ENCODE data around the gene RIT1. TPM values are rescaled to one million over a fixed set of nuclear protein-coding genes. Genes with fewer than 3 reads are reported as not detected.

RIT1 gene
- total and polyA plus RNA-seq, 2 of the 13 experiments (the other 11 are each of a cell fraction or from before 2014, with no cell fraction given): 12.2 to 32.2 TPM

GRCh38 chr1:155942578-155943141 is 31.5 kb upstream of the RIT1 start:
- no peaks in the 10 kb centered on the region for H4K20me1 ChIP-seq (ENCODE audit: insufficient read depth, low read length)
- H3K27ac ChIP-seq (ENCODE audit: extremely low read length, insufficient read depth, low read length): peak overlapping the region; percentile 65
- no peak overlapping the region for H2AFZ ChIP-seq (ENCODE audit: low read length)
- peak overlapping the region; percentile 86 for H3K4me2 ChIP-seq (ENCODE audit: low read depth, low read length)
- peak; percentile 39 for FAIRE-seq
- H3K9me3 ChIP-seq (ENCODE audit: low read length): no peaks in the 10 kb centered on the region
- 62% methylated on average over 4 of the region's 11 CpGs for WGBS (ENCODE audit: low lambda C conversion rate)
- H3K4me1 ChIP-seq (ENCODE audit: insufficient read depth, low read length): peaks cover 85% of the 10 kb centered on the region
- H3K79me2 ChIP-seq (ENCODE audit: insufficient read depth, low read length): peaks cover 12% of the 10 kb centered on the region
- no peak for ATAC-seq
- peak overlapping the region; percentile 36 for H3K9ac ChIP-seq (ENCODE audit: insufficient read depth, low read depth, low read length)
- in situ Hi-C loops (cut with HindIII; ENCODE audit: extremely low pct_ligation_motif_present, low pct_unique_long_range_greater_than_20kb): loop anchor here (10.0 kb wide), 1 partner anchor 122 kb away; the partner anchor contains the start of gene RAB25
- no peaks in the 10 kb centered on the region for H3K27me3 ChIP-seq (ENCODE audit: control insufficient read depth in 1 of 2, insufficient read depth in 2 of 2, low read length in 2 of 2)
- ChIA-PET CTCF (ENCODE audit: low intra/inter-chr PET ratio, low total read pairs) (no interaction called here), POLR2A (interaction anchor here (1.2 to 7.2 kb wide), 6 partner anchors 8 to 181 kb away, joined by 3 to 390 read pairs (median 12); partner anchors contain the start of genes ARHGEF2, KHDC4 and MEX3A)
- BruUV-seq (replicated peaks): no TSS peak
- no peak for DNase-seq (ENCODE audit: low spot score)
- intact Hi-C loops (cut with micrococcal nuclease; ENCODE audit: unreplicated experiment): loop anchor here (5.0 kb wide), 2 partner anchors 35 to 355 kb away; partner anchors contain the start of genes ARHGEF2, GLMP and VHLL
- peaks cover 2 to 13% of the 10 kb centered on the region in 2 experiments; a peak in 3 of 5 replicates for H3K36me3 ChIP-seq (replicated peaks in 1 of 2; ENCODE audit: control insufficient read depth in 1 of 2, insufficient read depth in 2 of 2, low read length in 2 of 2)
- H3K4me3 ChIP-seq (replicated peaks in 1 of 3; ENCODE audit: insufficient read depth in 1 of 3, low read depth in 2 of 3, low read length in 3 of 3): peak overlapping the region in 1 of 3 experiments; percentile 65; a peak in 1 of 6 replicates
- TF ChIP-seq SMYD3 (CRISPR knock-in tag; IDR thresholded peaks at IDR 0.05) (no peak), IRF2 (CRISPR knock-in tag; IDR thresholded peaks at IDR 0.05) (no peak), FOXO1 (CRISPR knock-in tag; IDR thresholded peaks at IDR 0.05) (no peak), MAFF (IDR thresholded peaks at IDR 0.05; ENCODE audit: low read depth, low read length) (no peak), FOXA3 (CRISPR knock-in tag; IDR thresholded peaks at IDR 0.05) (no peak), ZNF773 (CRISPR knock-in tag; IDR thresholded peaks at IDR 0.05; ENCODE audit: borderline replicate concordance) (no peak), TRIM24 (CRISPR knock-in tag; IDR thresholded peaks at IDR 0.05) (no peak), ZNF124 (CRISPR knock-in tag; IDR thresholded peaks at IDR 0.05) (no peak), ADNP (CRISPR knock-in tag; IDR thresholded peaks at IDR 0.05) (no peak), ZSCAN12 (CRISPR knock-in tag; IDR thresholded peaks at IDR 0.05) (no peak), U2AF1 (optimal IDR thresholded peaks at IDR 0.05; ENCODE audit: low read depth, low read length) (no peak), ZNF431 (CRISPR knock-in tag; IDR thresholded peaks at IDR 0.05; ENCODE audit: borderline replicate concordance, low read depth) (no peak), ATF7 (IDR thresholded peaks at IDR 0.05) (no peak), ATF7 (CRISPR knock-in tag; IDR thresholded peaks at IDR 0.05) (no peak), RBFOX2 (IDR thresholded peaks at IDR 0.05; ENCODE audit: low read depth, low read length) (peak; percentile 25; the same call in 1 of the 2 replicates)
- TF ChIP-seq, protein P1, sequence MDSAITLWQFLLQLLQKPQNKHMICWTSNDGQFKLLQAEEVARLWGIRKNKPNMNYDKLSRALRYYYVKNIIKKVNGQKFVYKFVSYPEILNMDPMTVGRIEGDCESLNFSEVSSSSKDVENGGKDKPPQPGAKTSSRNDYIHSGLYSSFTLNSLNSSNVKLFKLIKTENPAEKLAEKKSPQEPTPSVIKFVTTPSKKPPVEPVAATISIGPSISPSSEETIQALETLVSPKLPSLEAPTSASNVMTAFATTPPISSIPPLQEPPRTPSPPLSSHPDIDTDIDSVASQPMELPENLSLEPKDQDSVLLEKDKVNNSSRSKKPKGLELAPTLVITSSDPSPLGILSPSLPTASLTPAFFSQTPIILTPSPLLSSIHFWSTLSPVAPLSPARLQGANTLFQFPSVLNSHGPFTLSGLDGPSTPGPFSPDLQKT (CRISPR knock-in tag; IDR thresholded peaks at IDR 0.05; ENCODE audit: borderline replicate concordance): no peak
- TF ChIP-seq, protein P2, sequence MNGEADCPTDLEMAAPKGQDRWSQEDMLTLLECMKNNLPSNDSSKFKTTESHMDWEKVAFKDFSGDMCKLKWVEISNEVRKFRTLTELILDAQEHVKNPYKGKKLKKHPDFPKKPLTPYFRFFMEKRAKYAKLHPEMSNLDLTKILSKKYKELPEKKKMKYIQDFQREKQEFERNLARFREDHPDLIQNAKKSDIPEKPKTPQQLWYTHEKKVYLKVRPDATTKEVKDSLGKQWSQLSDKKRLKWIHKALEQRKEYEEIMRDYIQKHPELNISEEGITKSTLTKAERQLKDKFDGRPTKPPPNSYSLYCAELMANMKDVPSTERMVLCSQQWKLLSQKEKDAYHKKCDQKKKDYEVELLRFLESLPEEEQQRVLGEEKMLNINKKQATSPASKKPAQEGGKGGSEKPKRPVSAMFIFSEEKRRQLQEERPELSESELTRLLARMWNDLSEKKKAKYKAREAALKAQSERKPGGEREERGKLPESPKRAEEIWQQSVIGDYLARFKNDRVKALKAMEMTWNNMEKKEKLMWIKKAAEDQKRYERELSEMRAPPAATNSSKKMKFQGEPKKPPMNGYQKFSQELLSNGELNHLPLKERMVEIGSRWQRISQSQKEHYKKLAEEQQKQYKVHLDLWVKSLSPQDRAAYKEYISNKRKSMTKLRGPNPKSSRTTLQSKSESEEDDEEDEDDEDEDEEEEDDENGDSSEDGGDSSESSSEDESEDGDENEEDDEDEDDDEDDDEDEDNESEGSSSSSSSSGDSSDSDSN (CRISPR knock-in tag; IDR thresholded peaks at IDR 0.05): peak; percentile 37; the same call in 1 of the 2 replicates
- TF ChIP-seq, protein P3, sequence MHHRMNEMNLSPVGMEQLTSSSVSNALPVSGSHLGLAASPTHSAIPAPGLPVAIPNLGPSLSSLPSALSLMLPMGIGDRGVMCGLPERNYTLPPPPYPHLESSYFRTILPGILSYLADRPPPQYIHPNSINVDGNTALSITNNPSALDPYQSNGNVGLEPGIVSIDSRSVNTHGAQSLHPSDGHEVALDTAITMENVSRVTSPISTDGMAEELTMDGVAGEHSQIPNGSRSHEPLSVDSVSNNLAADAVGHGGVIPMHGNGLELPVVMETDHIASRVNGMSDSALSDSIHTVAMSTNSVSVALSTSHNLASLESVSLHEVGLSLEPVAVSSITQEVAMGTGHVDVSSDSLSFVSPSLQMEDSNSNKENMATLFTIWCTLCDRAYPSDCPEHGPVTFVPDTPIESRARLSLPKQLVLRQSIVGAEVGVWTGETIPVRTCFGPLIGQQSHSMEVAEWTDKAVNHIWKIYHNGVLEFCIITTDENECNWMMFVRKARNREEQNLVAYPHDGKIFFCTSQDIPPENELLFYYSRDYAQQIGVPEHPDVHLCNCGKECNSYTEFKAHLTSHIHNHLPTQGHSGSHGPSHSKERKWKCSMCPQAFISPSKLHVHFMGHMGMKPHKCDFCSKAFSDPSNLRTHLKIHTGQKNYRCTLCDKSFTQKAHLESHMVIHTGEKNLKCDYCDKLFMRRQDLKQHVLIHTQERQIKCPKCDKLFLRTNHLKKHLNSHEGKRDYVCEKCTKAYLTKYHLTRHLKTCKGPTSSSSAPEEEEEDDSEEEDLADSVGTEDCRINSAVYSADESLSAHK (CRISPR knock-in tag; IDR thresholded peaks at IDR 0.05; ENCODE audit: borderline replicate concordance): no peak
- TF ChIP-seq, protein P4, sequence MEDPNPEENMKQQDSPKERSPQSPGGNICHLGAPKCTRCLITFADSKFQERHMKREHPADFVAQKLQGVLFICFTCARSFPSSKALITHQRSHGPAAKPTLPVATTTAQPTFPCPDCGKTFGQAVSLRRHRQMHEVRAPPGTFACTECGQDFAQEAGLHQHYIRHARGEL (CRISPR knock-in tag; IDR thresholded peaks at IDR 0.05): no peak
